PC-3 (cell line): ENCODE results near the gene PEX5L. TPM values are rescaled to one million over a fixed set of nuclear protein-coding genes. Genes with fewer than 3 reads are reported as not detected.

Source experiments
- ATAC-seq: fragments of 200-7000 bp; cut with Tn5 transposase; 2 replicates; pipeline ENCODE4 v1.9.1; 2020; ENCODE audit warnings: mild to moderate bottlenecking, moderate library complexity
- BruUV-seq: library from RNA; stranded (reverse); fragments of 400-500 nt; replicated peaks from 2 replicates; lab custom pipeline; 2021; lab: Mats Ljungman, UMichigan
- CTCF ChIA-PET: fragments of 300-600 bp; sonication (Branson Sonifier 250); formaldehyde crosslinking; loops from one replicate; lab custom pipeline; 2022; ENCODE audit warnings: antibody characterized with exemption; lab: Charles Lee
- POLR2A ChIA-PET: fragments of 300-600 bp; sonication (Branson Sonifier 250); formaldehyde crosslinking; loops from one replicate; lab custom pipeline; 2022; ENCODE audit warnings: antibody characterized with exemption; ENCODE audit not compliant: unreplicated experiment; lab: Charles Lee
- DNase-seq: peaks from one replicate; pipeline ENCODE4 v3.0.0-alpha.2; 2015
- H2AFZ ChIP-seq: fragments of 300-600 bp; sonication (generic); 2 replicates; pipeline ENCODE4 v1.6.0; 2016; ENCODE audit warnings: antibody characterized with exemption, low read length
- H3F3A ChIP-seq: fragments of 300-600 bp; sonication (generic); one replicate; pipeline ENCODE4 v1.6.0; 2017; ENCODE audit warnings: antibody characterized with exemption, low read length, control low read depth, mild to moderate bottlenecking; ENCODE audit not compliant: unreplicated experiment
- H3K27ac ChIP-seq: fragments of 300-600 bp; sonication (generic); 2 replicates; pipeline ENCODE4 v1.5.1; 2016; ENCODE audit warnings: mild to moderate bottlenecking, low read length
- H3K27me3 ChIP-seq: fragments of 300-600 bp; sonication (generic); 2 replicates; pipeline ENCODE4 v1.6.1; 2016; ENCODE audit warnings: low read length, mixed read lengths
- H3K36me3 ChIP-seq: fragments of 300-600 bp; sonication (generic); 2 replicates; pipeline ENCODE4 v1.6.1; 2016; ENCODE audit warnings: low read depth, mixed run types, low read length, mixed read lengths
- H3K4me1 ChIP-seq: fragments of 300-600 bp; sonication (generic); 2 replicates; pipeline ENCODE4 v1.5.1; 2016; ENCODE audit warnings: low read length; ENCODE audit not compliant: insufficient read depth
- H3K4me2 ChIP-seq: fragments of 300-600 bp; sonication (generic); 2 replicates; pipeline ENCODE4 v1.6.0; 2016; ENCODE audit warnings: low read length
- H3K4me3 ChIP-seq: fragments of 300-600 bp; sonication (generic); 2 replicates; pipeline ENCODE4 v1.5.1; 2016; ENCODE audit warnings: mild to moderate bottlenecking, low read length, mixed read lengths
- H3K79me2 ChIP-seq: fragments of 300-600 bp; sonication (generic); 2 replicates; pipeline ENCODE4 v1.6.1; 2017; ENCODE audit warnings: low read length, mixed read lengths
- H3K9ac ChIP-seq: fragments of 300-600 bp; sonication (generic); 2 replicates; pipeline ENCODE4 v1.6.0; 2016; ENCODE audit warnings: mild to moderate bottlenecking, low read length
- H3K9me2 ChIP-seq: fragments of 300-600 bp; sonication (generic); replicated peaks from 2 replicates; pipeline ENCODE4 v1.6.1; 2016; ENCODE audit warnings: mixed run types, low read length, mixed read lengths
- H3K9me3 ChIP-seq: fragments of 300-600 bp; sonication (generic); 2 replicates; pipeline ENCODE4 v1.6.1; 2016; ENCODE audit warnings: low read length, mixed read lengths
- H4K20me1 ChIP-seq: fragments of 300-600 bp; sonication (generic); 2 replicates; pipeline ENCODE4 v1.6.1; 2016; ENCODE audit warnings: low read length, mixed read lengths
- CTCF ChIP-seq: fragments of 300-600 bp; sonication (generic); conservative IDR thresholded peaks from 2 replicates; pipeline ENCODE4 v1.5.1; 2017; ENCODE audit warnings: antibody characterized with exemption, low read depth, mild to moderate bottlenecking, low read length
- EZH2 ChIP-seq: fragments of 300-600 bp; sonication (generic); IDR thresholded peaks from one replicate; pipeline ENCODE4 v1.6.1; 2017; ENCODE audit warnings: antibody characterized with exemption, mild to moderate bottlenecking, low read length; ENCODE audit not compliant: unreplicated experiment
- EZH2phosphoT487 ChIP-seq: fragments of 300-600 bp; sonication (generic); IDR thresholded peaks from 2 replicates; pipeline ENCODE4 v1.6.1; 2018; ENCODE audit warnings: mild to moderate bottlenecking, antibody characterized with exemption, low read length, borderline replicate concordance
- intact Hi-C: fragments of 100-400 bp; cut with micrococcal nuclease; formaldehyde crosslinking; loops from 2 replicates; pipeline ENCODE4 v1.9.0; 2023
- total RNA-seq: library from RNA; depleted of rRNA; stranded (reverse); fragments of >200 nt; gene quantifications from 2 replicates; pipeline ENCODE4 v1.2.3, GENCODE V29; 2014

Gene PEX5L
- total RNA-seq, 1 experiment from 2014 or later: 0.69 TPM

- Histone ChIP-seq H3K4me2 (no peak overlapping the region), H3K36me3 (peaks cover 18% of the 10 kb centered on the region), H4K20me1 (no peaks in the 10 kb centered on the region), H3K79me2 (no peaks in the 10 kb centered on the region), H3K9me2 (no peaks in the 10 kb centered on the region), H3K27ac (no peak overlapping the region), H3F3A (no peaks in the 10 kb centered on the region), H3K4me1 (no peaks in the 10 kb centered on the region), H3K9ac (no peak overlapping the region), H3K4me3 (no peak overlapping the region), H3K9me3 (no peaks in the 10 kb centered on the region), H3K27me3 (no peaks in the 10 kb centered on the region), H2AFZ (no peak overlapping the region)
- TF ChIP-seq EZH2phosphoT487: no peak
- TF ChIP-seq EZH2: no peak
- no peak for TF ChIP-seq CTCF
- DNase-seq (no peak), ATAC-seq (no peak)
- POLR2A ChIA-PET: no interaction called here
- CTCF ChIA-PET: no interaction called here
- intact Hi-C loops: no loop called here
- no TSS peak for BruUV-seq
Measured at GRCh38 chr3:179775416-179776122, 261.2 kb downstream of the PEX5L start.

GRCh38 chr3:179772297-179772696 is 264.4 kb downstream of the PEX5L start:
- no TSS peak for BruUV-seq
- ATAC-seq (no peak), DNase-seq (no peak)
- Histone ChIP-seq H3K36me3 (peaks cover 18% of the 10 kb centered on the region), H2AFZ (no peak overlapping the region), H3K9me3 (no peaks in the 10 kb centered on the region), H3K9me2 (no peaks in the 10 kb centered on the region), H3K27ac (no peak overlapping the region), H3K4me1 (peaks cover 13% of the 10 kb centered on the region), H3K27me3 (no peaks in the 10 kb centered on the region), H4K20me1 (no peaks in the 10 kb centered on the region), H3K79me2 (no peaks in the 10 kb centered on the region), H3F3A (no peaks in the 10 kb centered on the region), H3K9ac (no peak overlapping the region), H3K4me2 (no peak overlapping the region), H3K4me3 (no peak overlapping the region)
- no peak for TF ChIP-seq CTCF
- TF ChIP-seq EZH2phosphoT487: no peak
- TF ChIP-seq EZH2: no peak
- intact Hi-C loops: no loop called here
- ChIA-PET CTCF (no interaction called here), POLR2A (no interaction called here)

GRCh38 chr3:179771797-179772196 is 264.9 kb downstream of the PEX5L start:
- intact Hi-C loops: no loop called here
- TF ChIP-seq EZH2: no peak
- TF ChIP-seq CTCF: no peak
- TF ChIP-seq EZH2phosphoT487: no peak
- Histone ChIP-seq H3K9ac (no peak overlapping the region), H3F3A (no peaks in the 10 kb centered on the region), H2AFZ (no peak overlapping the region), H3K9me2 (no peaks in the 10 kb centered on the region), H4K20me1 (no peaks in the 10 kb centered on the region), H3K4me1 (peaks cover 18% of the 10 kb centered on the region), H3K4me3 (no peak overlapping the region), H3K9me3 (no peaks in the 10 kb centered on the region), H3K27me3 (no peaks in the 10 kb centered on the region), H3K79me2 (no peaks in the 10 kb centered on the region), H3K36me3 (peaks cover 22% of the 10 kb centered on the region), H3K4me2 (no peak overlapping the region), H3K27ac (no peak overlapping the region)
- ChIA-PET CTCF (no interaction called here), POLR2A (no interaction called here)
- DNase-seq: no peak
- BruUV-seq: no TSS peak
- no peak for ATAC-seq
